Heart left ventricle (tissue), 13 donors: ENCODE results near the gene ABR.

ENCODE experiments used
- POLR2A ChIP-seq, 2 donors: fragments of 450-650 bp; IDR thresholded peaks; one replicate each; pipeline ENCODE4 v1.6.1; 2017; ENCODE audit warnings: antibody characterized with exemption in 2 of 2, mild to moderate bottlenecking in 2 of 2, moderate library complexity in 2 of 2
- TF ChIP-seq, protein P1 (sequence below), 12 donors: fragments of 200-600 bp; sonication (generic) in 4 of 12; IDR thresholded peaks; one replicate each; pipeline versions ENCODE4 v1.5.0 to v1.8.0; 2018 to 2022; ENCODE audit warnings: antibody characterized with exemption in 12 of 12, mild to moderate bottlenecking in 5 of 12
- donor health status: ischemic (EF 13 %, LVEDD 7.1; RV severe dilation, severe dysfunction).
- donor health status: DM: no; HTN: yes; CAD: no.
- donor health status: DM: no; HTN: no; CAD: no.
- donor health status: ischemic (EF 25% LVEDD 6.9; RV normal size, moderate dysfunction).
- donor health status: ischemic (EF 25% LVEDD 5.7; RV mildly dilated, moderate dysfunction).
- donor health status: ischemic (EF 35%, LVEDD 5.7; RV mildly dilated, moderate dysfunction).
- donor health status: nonischemic (EF 11% LVEDD 7.7; RV severe dilation, severe dysfunction).
- donor health status: DM: yes; HTN: yes; CAD: no.
- donor health status: PGD.
- donor health status: ischemic (EF 29% LVEDD 5.4; RV normal size, mild dysfunction).
- donor health status: nonischemic (EF 23%, LVEDD 6.1; RV moderate dilation, normal function).

DNA sequence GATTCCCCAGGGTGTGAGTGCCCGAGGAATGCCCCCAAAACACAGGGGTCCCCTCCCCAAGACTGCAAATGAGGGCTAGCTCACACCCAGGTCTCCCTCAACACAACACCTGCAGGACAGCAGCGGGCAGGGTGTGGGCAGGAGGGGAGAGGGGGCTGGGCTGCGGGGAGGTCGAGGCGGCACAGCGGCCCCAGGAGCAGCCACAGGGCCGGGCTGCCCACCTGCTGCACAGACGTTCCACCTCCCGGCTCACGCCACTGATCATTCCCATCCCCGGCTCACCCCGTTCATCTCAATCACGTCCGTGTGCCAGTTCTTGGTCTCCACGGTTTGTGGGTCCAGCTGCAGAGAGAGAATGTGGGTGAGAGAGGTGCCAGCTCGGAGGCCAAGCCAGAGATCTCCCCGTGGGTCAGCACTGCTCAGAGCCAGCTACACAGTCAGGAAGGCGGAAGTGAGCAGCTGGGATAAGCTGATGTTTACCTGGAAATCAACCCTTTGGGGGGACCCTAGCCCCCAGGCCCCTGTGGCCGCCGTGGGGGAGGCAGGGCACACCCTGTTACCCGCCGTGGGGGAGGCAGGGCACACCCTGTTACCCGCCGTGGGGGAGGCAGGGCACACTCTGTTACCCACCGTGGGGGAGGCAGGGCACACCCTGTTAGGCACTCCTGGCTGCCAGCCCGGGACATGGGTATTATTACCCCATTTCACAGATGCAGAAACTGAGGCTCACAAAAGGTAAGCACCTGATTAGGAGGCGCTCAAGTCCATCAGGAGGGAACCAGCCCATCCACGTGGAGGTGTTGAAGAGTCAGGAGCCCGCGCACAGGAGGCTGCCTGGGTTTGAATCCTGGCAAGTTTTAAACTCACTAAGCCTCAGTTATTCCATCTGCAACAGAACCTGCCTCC is 166.7 kb downstream of the ABR start:
- TF ChIP-seq, protein P1, sequence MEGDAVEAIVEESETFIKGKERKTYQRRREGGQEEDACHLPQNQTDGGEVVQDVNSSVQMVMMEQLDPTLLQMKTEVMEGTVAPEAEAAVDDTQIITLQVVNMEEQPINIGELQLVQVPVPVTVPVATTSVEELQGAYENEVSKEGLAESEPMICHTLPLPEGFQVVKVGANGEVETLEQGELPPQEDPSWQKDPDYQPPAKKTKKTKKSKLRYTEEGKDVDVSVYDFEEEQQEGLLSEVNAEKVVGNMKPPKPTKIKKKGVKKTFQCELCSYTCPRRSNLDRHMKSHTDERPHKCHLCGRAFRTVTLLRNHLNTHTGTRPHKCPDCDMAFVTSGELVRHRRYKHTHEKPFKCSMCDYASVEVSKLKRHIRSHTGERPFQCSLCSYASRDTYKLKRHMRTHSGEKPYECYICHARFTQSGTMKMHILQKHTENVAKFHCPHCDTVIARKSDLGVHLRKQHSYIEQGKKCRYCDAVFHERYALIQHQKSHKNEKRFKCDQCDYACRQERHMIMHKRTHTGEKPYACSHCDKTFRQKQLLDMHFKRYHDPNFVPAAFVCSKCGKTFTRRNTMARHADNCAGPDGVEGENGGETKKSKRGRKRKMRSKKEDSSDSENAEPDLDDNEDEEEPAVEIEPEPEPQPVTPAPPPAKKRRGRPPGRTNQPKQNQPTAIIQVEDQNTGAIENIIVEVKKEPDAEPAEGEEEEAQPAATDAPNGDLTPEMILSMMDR (IDR thresholded peaks at IDR 0.05) = no peak
- no peak for TF ChIP-seq POLR2A (IDR thresholded peaks at IDR 0.05)
